H54 (cell line): ENCODE results near the gene BRD7.

Experiments used
- DNase-seq: peaks from one replicate; pipeline ENCODE4 v3.0.0; 2011; ENCODE audit warnings: low spot score, mixed read lengths; ENCODE audit not compliant: insufficient read length
- FAIRE-seq: peaks from 3 replicates; lab custom pipeline; 2011; peaks lifted over from hg19 to GRCh38; lab: Jason Lieb, UNC
- POLR2A ChIP-seq: IDR thresholded peaks from 2 replicates; pipeline ENCODE4 v1.6.1; 2011; ENCODE audit warnings: low read depth, mild to moderate bottlenecking, low read length

BRD7 gene

DNA sequence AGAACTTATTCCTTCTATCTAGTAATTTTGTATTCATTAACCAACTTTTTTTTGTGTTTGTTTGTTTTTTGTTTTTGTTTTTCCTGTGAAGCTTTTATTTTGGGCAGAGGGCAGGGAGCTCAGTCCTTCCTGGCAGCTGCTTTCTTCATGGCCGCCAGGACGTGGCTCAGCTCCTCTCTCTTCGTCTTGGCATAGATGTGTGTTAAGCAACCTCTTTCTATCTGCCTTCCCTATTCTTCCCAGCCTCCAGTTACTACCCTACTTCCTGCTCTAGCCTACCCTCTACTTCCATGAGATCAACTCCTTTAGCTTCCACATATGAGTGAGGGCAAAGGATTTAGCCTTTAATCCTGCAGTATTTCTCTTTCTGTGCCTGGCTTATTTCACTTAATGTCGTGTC lies 8.2 kb upstream of the BRD7 start:
- FAIRE-seq (no peak), DNase-seq (no peak)
- no peak for TF ChIP-seq POLR2A

GRCh38 chr16:50373780-50374179 lies 5.0 kb upstream of the BRD7 start:
- FAIRE-seq (no peak), DNase-seq (no peak)
- TF ChIP-seq POLR2A = no peak

GRCh38 chr16:50373345-50373701 lies 4.5 kb upstream of the BRD7 start:
- no peak for TF ChIP-seq POLR2A
- DNase-seq (no peak), FAIRE-seq (no peak)

GRCh38 chr16:50372611-50373344 lies 4.0 kb upstream of the BRD7 start:
- FAIRE-seq (no peak), DNase-seq (peak; percentile 58)
- TF ChIP-seq POLR2A = no peak

DNA sequence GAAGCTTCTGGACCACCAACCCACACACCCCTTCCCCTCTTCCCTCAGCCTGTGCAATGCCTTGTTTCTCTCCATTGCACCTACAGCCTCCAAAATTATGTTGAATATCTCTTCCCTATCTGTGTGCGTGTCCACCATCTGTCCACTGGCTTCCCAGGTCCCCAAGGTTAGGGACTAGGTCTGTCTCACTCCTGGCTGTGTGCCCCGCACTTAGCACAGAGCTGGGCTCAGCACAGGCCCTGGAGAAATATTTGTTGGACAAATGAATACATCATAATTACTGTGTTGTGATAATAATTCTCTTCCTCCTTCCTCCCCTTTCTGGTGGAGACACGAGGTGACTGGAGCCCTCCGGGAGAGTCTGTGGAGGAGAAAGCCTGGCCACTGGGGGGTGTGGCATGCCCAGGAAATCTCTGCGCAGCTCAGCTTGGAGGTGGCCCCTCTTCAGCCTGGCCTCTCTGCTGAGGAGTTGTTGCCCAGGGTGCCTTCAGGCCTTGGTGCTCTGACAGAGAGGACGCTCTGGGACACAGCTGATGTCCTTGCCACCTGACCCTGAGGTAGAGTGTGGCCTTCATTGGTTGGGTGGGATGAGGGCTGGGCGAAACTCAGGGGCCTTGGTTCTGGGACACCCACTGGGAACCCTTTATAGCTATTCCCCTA lies 3.3 kb upstream of the BRD7 start:
- no peak for TF ChIP-seq POLR2A
- DNase-seq (no peak), FAIRE-seq (no peak)

- TF ChIP-seq POLR2A = no peak
- FAIRE-seq (no peak), DNase-seq (no peak)
Observed at GRCh38 chr16:50371036-50371716, 2.4 kb upstream of the BRD7 start.

- no peak for FAIRE-seq
- no peak for DNase-seq
Observed at GRCh38 chr16:50369133-50369804, 481 bp upstream of the BRD7 start.

DNA sequence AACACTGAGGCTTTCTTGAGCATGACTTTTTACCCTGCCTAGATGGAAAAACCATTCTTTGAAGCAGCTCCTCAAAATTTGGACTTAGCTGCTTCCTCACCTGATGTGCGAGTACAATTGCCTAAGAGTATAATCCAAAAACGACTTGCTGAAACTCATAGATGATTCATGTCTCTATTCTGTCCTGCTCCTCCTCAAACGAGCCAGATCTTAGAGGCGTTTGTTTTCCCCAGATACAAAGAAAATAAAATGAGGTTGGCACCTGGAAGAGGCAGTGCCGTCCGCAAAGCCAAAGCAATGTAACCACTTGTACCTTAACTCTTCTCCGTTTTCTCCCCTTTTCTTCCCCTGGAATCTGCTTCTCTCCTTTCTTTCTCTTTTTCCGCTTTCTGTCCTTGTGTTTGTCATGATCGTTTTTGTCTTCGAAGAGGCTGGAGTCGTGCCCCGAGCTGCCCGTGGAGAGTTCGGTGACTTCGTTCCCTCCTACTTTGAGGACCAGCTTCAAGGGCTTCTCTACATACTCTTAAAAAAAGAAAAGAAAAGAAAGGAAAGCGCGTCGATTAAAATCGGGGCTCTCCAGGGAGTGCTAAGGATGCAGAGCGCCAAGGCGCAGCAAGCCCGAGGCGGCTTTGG lies 895 bp downstream of the BRD7 start:
- FAIRE-seq (no peak), DNase-seq (no peak)
- TF ChIP-seq POLR2A = no peak

More at GRCh38 chr16:50369133-50369804, 481 bp upstream of the BRD7 start:
- TF ChIP-seq POLR2A = no peak

- no peak for TF ChIP-seq POLR2A
- DNase-seq (no peak), FAIRE-seq (no peak)
Observed at GRCh38 chr16:50365791-50366575, 2.8 kb downstream of the BRD7 start.

GRCh38 chr16:50363656-50364055 lies 5.1 kb downstream of the BRD7 start:
- DNase-seq = no peak
- TF ChIP-seq POLR2A = no peak
- no peak for FAIRE-seq

- no peak for DNase-seq
- TF ChIP-seq POLR2A = no peak
- no peak for FAIRE-seq
Observed at GRCh38 chr16:50360779-50361178, 8.0 kb downstream of the BRD7 start.

GRCh38 chr16:50360033-50360778 lies 8.6 kb downstream of the BRD7 start:
- FAIRE-seq = no peak
- no peak for TF ChIP-seq POLR2A
- DNase-seq = no peak
